Measurements from ENCODE around the gene CLDN20.

The CLDN20 gene

DNA sequence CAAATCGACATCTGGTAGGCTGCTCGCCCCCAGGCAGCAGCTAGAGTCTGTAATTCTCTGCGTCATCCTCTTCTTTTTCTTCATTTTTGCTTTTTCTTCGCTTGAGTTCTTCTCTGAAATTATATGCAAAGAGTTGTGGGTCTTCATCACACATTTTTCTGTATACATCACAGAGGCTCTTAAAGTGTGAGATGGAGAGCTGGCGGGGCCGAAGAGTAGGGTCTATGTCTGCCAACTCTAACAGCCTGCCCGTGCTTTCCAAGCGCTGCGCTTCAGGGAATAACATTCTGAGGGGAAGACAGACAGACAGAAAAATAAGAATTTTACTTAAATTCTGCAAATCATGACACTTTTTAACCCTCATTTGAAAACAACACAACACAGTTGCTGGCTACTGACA lies 6.0 kb upstream of the CLDN20 start:
- Histone ChIP-seq H4K20me1 (ENCODE audit: control insufficient read depth, insufficient read depth, low read depth, low read length) (no peaks in the 10 kb centered on the region), H3K36me3 (ENCODE audit: control insufficient read depth, low read length) (peaks cover 92% of the 10 kb centered on the region), H3K4me2 (ENCODE audit: low read length) (no peak overlapping the region), H3K27ac (ENCODE audit: low read depth, low read length) (no peak overlapping the region), H3K27me3 (ENCODE audit: control insufficient read depth, low read length) (no peaks in the 10 kb centered on the region), H3K9me3 (ENCODE audit: control insufficient read depth, insufficient read depth, low read length) (no peaks in the 10 kb centered on the region), H3K4me3 (ENCODE audit: low read length) (no peak overlapping the region), H3K79me2 (ENCODE audit: control insufficient read depth, low read length) (no peaks in the 10 kb centered on the region), H3K4me1 (ENCODE audit: control insufficient read depth, low read length) (peaks cover 7% of the 10 kb centered on the region; the same call in 1 of the 2 replicates), H3K9me2 (replicated peaks; ENCODE audit: control insufficient read depth, low read length) (no peaks in the 10 kb centered on the region), H3F3A (ENCODE audit: control insufficient read depth, insufficient read depth) (no peaks in the 10 kb centered on the region)
- TF ChIP-seq, protein P1, sequence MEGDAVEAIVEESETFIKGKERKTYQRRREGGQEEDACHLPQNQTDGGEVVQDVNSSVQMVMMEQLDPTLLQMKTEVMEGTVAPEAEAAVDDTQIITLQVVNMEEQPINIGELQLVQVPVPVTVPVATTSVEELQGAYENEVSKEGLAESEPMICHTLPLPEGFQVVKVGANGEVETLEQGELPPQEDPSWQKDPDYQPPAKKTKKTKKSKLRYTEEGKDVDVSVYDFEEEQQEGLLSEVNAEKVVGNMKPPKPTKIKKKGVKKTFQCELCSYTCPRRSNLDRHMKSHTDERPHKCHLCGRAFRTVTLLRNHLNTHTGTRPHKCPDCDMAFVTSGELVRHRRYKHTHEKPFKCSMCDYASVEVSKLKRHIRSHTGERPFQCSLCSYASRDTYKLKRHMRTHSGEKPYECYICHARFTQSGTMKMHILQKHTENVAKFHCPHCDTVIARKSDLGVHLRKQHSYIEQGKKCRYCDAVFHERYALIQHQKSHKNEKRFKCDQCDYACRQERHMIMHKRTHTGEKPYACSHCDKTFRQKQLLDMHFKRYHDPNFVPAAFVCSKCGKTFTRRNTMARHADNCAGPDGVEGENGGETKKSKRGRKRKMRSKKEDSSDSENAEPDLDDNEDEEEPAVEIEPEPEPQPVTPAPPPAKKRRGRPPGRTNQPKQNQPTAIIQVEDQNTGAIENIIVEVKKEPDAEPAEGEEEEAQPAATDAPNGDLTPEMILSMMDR (IDR thresholded peaks at IDR 0.05; ENCODE audit: low read depth, low read length, poor library complexity, severe bottlenecking) = no peak
- TF ChIP-seq EZH2phosphoT487 (IDR thresholded peaks at IDR 0.05; ENCODE audit: borderline replicate concordance, low read length) = no peak

DNA sequence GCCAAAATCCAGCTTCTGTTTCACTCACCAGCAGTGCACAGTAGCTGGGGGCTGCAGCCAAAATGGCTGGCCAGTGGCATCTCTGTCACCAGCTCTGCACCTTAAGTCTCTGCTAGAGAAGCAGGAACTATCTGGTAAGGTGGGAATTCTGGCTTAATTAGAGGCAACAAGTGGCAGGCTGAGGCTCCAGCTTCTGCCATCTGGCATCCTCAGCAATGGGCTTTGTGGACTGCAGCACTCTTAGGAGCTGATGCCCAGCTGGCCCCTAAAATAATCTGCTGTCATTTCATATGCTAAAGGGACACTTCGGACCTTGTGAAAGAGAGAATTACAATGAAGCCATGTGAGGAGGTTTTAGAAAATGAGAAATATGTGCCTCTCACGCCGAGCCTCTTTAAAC lies 4.6 kb upstream of the CLDN20 start:
- Histone ChIP-seq H3K27me3 (ENCODE audit: control insufficient read depth, low read length) (no peaks in the 10 kb centered on the region), H3K4me2 (ENCODE audit: low read length) (no peak overlapping the region), H3K4me1 (ENCODE audit: control insufficient read depth, low read length) (peaks cover 7% of the 10 kb centered on the region; the same call in 1 of the 2 replicates), H3K9me3 (ENCODE audit: control insufficient read depth, insufficient read depth, low read length) (no peaks in the 10 kb centered on the region), H4K20me1 (ENCODE audit: control insufficient read depth, insufficient read depth, low read depth, low read length) (no peaks in the 10 kb centered on the region), H3K27ac (ENCODE audit: low read depth, low read length) (no peak overlapping the region), H3K36me3 (ENCODE audit: control insufficient read depth, low read length) (peaks cover 80% of the 10 kb centered on the region), H3K79me2 (ENCODE audit: control insufficient read depth, low read length) (0 out of 2 replicates have a peak, but pooled peaks cover 2% of the 10 kb centered on the region), H3K9me2 (replicated peaks; ENCODE audit: control insufficient read depth, low read length) (no peaks in the 10 kb centered on the region), H3F3A (ENCODE audit: control insufficient read depth, insufficient read depth) (no peaks in the 10 kb centered on the region), H3K4me3 (ENCODE audit: low read length) (no peak overlapping the region)
- TF ChIP-seq, protein P1 (IDR thresholded peaks at IDR 0.05; ENCODE audit: low read depth, low read length, poor library complexity, severe bottlenecking) = no peak
- TF ChIP-seq EZH2phosphoT487 (IDR thresholded peaks at IDR 0.05; ENCODE audit: borderline replicate concordance, low read length) = no peak

DNA sequence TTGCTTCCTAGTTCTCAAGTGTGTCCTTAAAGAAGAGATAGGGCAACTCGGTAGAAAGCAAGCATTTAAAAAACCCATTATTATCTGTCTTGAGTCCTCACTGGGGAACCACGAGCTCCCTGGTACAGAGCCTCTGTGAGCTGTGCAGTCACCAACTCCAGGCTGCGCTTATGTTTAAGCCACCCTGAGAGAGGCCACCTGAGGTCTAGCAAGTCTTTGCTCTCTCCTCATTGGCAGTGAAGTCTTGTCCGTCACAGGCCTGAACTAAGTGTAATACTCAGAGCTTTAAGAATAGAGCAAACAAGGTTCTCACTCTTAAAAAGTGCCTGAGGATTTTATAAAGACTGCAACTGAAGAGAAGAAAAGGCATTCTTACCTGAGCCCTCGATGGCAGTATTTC lies 3.9 kb upstream of the CLDN20 start:
- 0 out of 2 replicates have a peak, but pooled peaks cover 5% of the 10 kb centered on the region for H3K79me2 ChIP-seq (ENCODE audit: control insufficient read depth, low read length)
- no peak overlapping the region for H3K4me2 ChIP-seq (ENCODE audit: low read length)
- no peaks in the 10 kb centered on the region for H3K9me3 ChIP-seq (ENCODE audit: control insufficient read depth, insufficient read depth, low read length)
- peaks cover 7% of the 10 kb centered on the region; the same call in 1 of the 2 replicates for H3K4me1 ChIP-seq (ENCODE audit: control insufficient read depth, low read length)
- TF ChIP-seq, protein P1 (IDR thresholded peaks at IDR 0.05; ENCODE audit: low read depth, low read length, poor library complexity, severe bottlenecking) = no peak
- TF ChIP-seq EZH2phosphoT487 (IDR thresholded peaks at IDR 0.05; ENCODE audit: borderline replicate concordance, low read length) = no peak
- H3K36me3 ChIP-seq (ENCODE audit: control insufficient read depth, low read length) = peaks cover 80% of the 10 kb centered on the region
- H4K20me1 ChIP-seq (ENCODE audit: control insufficient read depth, insufficient read depth, low read depth, low read length) = no peaks in the 10 kb centered on the region
- no peaks in the 10 kb centered on the region for H3K9me2 ChIP-seq (replicated peaks; ENCODE audit: control insufficient read depth, low read length)
- H3K27ac ChIP-seq (ENCODE audit: low read depth, low read length) = no peak overlapping the region
- H3F3A ChIP-seq (ENCODE audit: control insufficient read depth, insufficient read depth) = no peaks in the 10 kb centered on the region
- no peaks in the 10 kb centered on the region for H3K27me3 ChIP-seq (ENCODE audit: control insufficient read depth, low read length)
- H3K4me3 ChIP-seq (ENCODE audit: low read length) = no peak overlapping the region

Measured in DOHH2 (cell line).